ENCODE results near the gene KIAA1586. TPM values are rescaled to one million over a fixed set of nuclear protein-coding genes. Genes with fewer than 3 reads are reported as not detected.
"Not testable (repeated sequence)": the region's sequence is repeated elsewhere in the genome, so short reads cannot be mapped to it uniquely, and the experiment has no call there.

Gene KIAA1586
- total RNA-seq, 1 experiment from 2014 or later: 6.0 TPM

- ChIA-PET POLR2A (ENCODE audit: unreplicated experiment) (no interaction called here), CTCF (no interaction called here)
- DNase-seq: no peak
- intact Hi-C loops (cut with micrococcal nuclease): no loop called here
- H3K36me3 ChIP-seq (ENCODE audit: low read depth, low read length): no peaks in the 10 kb centered on the region
- no peak overlapping the region for H3K9ac ChIP-seq (ENCODE audit: low read length)
- no peaks in the 10 kb centered on the region for H3K27me3 ChIP-seq (ENCODE audit: low read length)
- no peaks in the 10 kb centered on the region for H3K79me2 ChIP-seq (ENCODE audit: low read length)
- no peaks in the 10 kb centered on the region for H3K9me2 ChIP-seq (replicated peaks; ENCODE audit: low read length)
- H3K4me1 ChIP-seq (ENCODE audit: insufficient read depth, low read length): no peaks in the 10 kb centered on the region
- TF ChIP-seq EZH2 (IDR thresholded peaks at IDR 0.05; ENCODE audit: low read length, unreplicated experiment) (no peak), EZH2phosphoT487 (IDR thresholded peaks at IDR 0.05; ENCODE audit: borderline replicate concordance, low read length) (no peak), CTCF (conservative IDR thresholded peaks at IDR 0.05; ENCODE audit: low read depth, low read length) (no peak)
- no TSS peak for BruUV-seq (replicated peaks)
- no peak for ATAC-seq
- H2AFZ ChIP-seq (ENCODE audit: low read length): no peak overlapping the region
- no peak overlapping the region for H3K27ac ChIP-seq (ENCODE audit: low read length)
- H3K4me2 ChIP-seq (ENCODE audit: low read length): no peak overlapping the region
- H3K4me3 ChIP-seq (ENCODE audit: low read length): no peak overlapping the region
- no peaks in the 10 kb centered on the region for H4K20me1 ChIP-seq (ENCODE audit: low read length)
- no peaks in the 10 kb centered on the region for H3F3A ChIP-seq (ENCODE audit: low read length, unreplicated experiment)
- H3K9me3 ChIP-seq (ENCODE audit: low read length): no peaks in the 10 kb centered on the region
Observed at GRCh38 chr6:57038906-57039305, 7.6 kb upstream of the KIAA1586 start.

DNA sequence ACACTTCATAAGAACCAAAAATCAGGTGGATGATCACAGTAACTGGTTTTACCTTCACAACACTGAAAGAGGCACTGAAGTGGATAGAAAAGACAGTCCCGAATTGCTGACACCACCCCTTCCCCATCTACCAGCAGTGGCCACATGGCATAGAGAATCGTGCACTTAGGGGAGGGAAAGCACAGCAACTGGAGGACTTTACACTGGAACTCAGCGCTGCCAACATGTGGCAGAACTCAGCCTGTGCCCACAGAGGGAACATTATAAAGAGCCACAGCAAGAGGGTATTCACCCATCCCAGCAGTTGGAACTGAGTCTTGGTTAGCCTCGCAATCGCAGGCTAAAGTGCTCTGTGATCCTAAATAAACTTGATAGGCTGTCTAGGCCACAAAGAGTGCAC is 6.5 kb upstream of the KIAA1586 start:
- Histone ChIP-seq H3F3A (ENCODE audit: low read length, unreplicated experiment) (no peaks in the 10 kb centered on the region), H3K4me3 (ENCODE audit: low read length) (no peak overlapping the region), H3K27me3 (ENCODE audit: low read length) (no peaks in the 10 kb centered on the region), H3K79me2 (ENCODE audit: low read length) (no peaks in the 10 kb centered on the region), H3K4me1 (ENCODE audit: insufficient read depth, low read length) (no peaks in the 10 kb centered on the region), H3K36me3 (ENCODE audit: low read depth, low read length) (no peaks in the 10 kb centered on the region), H3K4me2 (ENCODE audit: low read length) (no peak overlapping the region), H3K9me3 (ENCODE audit: low read length) (no peaks in the 10 kb centered on the region), H3K9ac (ENCODE audit: low read length) (no peak overlapping the region), H4K20me1 (ENCODE audit: low read length) (no peaks in the 10 kb centered on the region), H2AFZ (ENCODE audit: low read length) (no peak overlapping the region), H3K9me2 (replicated peaks; ENCODE audit: low read length) (no peaks in the 10 kb centered on the region), H3K27ac (ENCODE audit: low read length) (no peak overlapping the region)
- intact Hi-C loops (cut with micrococcal nuclease): no loop called here
- ATAC-seq (peak; percentile 46; the same call in 1 of the 2 replicates), DNase-seq (peak; percentile 10)
- ChIA-PET CTCF (no interaction called here), POLR2A (ENCODE audit: unreplicated experiment) (no interaction called here)
- TF ChIP-seq EZH2 (IDR thresholded peaks at IDR 0.05; ENCODE audit: low read length, unreplicated experiment): no peak
- no peak for TF ChIP-seq EZH2phosphoT487 (IDR thresholded peaks at IDR 0.05; ENCODE audit: borderline replicate concordance, low read length)
- peak; percentile 35; the same call in 1 of the 2 replicates for TF ChIP-seq CTCF (conservative IDR thresholded peaks at IDR 0.05; ENCODE audit: low read depth, low read length)
- no TSS peak for BruUV-seq (replicated peaks)

DNA sequence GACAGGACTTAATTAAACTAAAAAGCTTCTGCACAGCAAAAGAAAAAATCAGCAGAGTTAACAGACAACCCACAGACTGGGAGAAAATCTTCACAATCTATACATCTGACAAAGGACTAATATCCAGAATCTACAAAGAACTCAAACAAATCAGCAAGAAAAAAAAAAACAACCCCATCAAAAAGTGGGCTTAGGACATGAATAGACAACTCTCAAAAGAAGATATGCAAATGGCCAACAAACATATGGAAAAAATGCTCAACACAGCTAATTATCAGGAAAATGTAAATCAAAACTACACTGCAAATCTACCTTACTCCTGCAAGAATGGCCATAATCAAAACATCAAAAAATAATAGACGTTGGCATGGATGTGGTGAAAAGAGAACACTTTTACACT is 2.4 kb upstream of the KIAA1586 start:
- CTCF ChIA-PET; H3K9me2 ChIP-seq (replicated peaks; ENCODE audit: low read length): not testable (repeated sequence)

More for the DNA sequence above, 2.4 kb upstream of the KIAA1586 start:
- H3K27ac ChIP-seq (ENCODE audit: low read length); H3K9ac ChIP-seq (ENCODE audit: low read length); H3K4me2 ChIP-seq (ENCODE audit: low read length); H3K4me3 ChIP-seq (ENCODE audit: low read length); ATAC-seq; H3K9me3 ChIP-seq (ENCODE audit: low read length); BruUV-seq (replicated peaks); POLR2A ChIA-PET (ENCODE audit: unreplicated experiment); H3K36me3 ChIP-seq (ENCODE audit: low read depth, low read length); H4K20me1 ChIP-seq (ENCODE audit: low read length); H3F3A ChIP-seq (ENCODE audit: low read length, unreplicated experiment); DNase-seq; H2AFZ ChIP-seq (ENCODE audit: low read length); H3K27me3 ChIP-seq (ENCODE audit: low read length); intact Hi-C loops (cut with micrococcal nuclease): not testable (repeated sequence)
- peaks cover 13% of the 10 kb centered on the region for H3K79me2 ChIP-seq (ENCODE audit: low read length)
- peaks cover 16% of the 10 kb centered on the region for H3K4me1 ChIP-seq (ENCODE audit: insufficient read depth, low read length)
